Transverse colon (tissue), 3 donors: Measurements from ENCODE around the gene PPIL1.

Experiments used
- POLR2A ChIP-seq: fragments of 450-650 bp; IDR thresholded peaks from one replicate; pipeline ENCODE4 v1.6.1; 2016; ENCODE audit warnings: antibody characterized with exemption, mild to moderate bottlenecking, moderate library complexity
- TF ChIP-seq, protein P1 (sequence below), 5 experiments: fragments of 200-600 bp in 3 of 5; fragments of 450-650 bp in 2 of 5; sonication (generic) in 3 of 5; IDR thresholded peaks; 1 replicate in 2 of 5; 2 replicates in 3 of 5; pipeline ENCODE4 v1.5.1; 2016 to 2017; ENCODE audit warnings: antibody characterized with exemption in 5 of 5, inconsistent platforms in 3 of 5, mild to moderate bottlenecking in 2 of 5, moderate library complexity in 1 of 5

DNA sequence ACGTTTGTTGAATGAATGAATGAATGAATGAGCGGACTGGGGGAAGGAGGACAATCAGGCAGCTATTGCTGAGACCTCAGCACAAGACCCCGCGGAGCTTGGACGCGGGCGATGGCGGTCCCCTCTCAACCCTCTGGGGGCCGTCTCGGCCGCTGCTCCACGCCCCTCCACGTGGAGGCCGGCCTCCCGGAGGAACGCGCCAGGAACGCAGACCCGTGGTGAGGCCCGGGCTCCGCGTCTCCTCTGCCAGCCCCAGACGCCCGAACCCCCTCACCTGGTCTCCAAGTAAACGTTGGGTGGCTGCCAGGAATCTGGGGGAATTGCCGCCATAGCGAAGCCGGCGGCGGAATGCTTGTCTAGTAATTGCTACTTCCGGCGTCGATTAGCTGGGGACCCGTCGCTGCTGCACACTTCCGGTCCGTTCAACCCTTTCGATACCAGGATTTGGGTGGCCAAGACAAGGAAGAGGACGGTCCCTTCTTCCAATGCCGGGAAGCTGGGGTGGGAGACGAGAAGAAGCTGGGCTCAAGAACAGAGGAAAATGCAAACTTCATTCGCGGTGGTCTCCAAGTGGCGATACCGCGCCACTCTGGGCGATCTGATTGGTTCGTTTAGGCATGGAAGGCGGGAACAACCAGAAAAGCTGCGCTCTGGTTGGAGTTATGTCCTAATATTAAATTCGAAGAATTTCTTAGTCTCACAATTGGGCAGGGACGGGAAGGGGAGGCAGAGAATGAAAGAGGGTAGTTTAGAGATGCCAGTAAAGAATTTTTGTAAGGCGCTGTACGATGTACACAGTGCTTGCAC is at the start of gene PPIL1:
- TF ChIP-seq, protein P1, sequence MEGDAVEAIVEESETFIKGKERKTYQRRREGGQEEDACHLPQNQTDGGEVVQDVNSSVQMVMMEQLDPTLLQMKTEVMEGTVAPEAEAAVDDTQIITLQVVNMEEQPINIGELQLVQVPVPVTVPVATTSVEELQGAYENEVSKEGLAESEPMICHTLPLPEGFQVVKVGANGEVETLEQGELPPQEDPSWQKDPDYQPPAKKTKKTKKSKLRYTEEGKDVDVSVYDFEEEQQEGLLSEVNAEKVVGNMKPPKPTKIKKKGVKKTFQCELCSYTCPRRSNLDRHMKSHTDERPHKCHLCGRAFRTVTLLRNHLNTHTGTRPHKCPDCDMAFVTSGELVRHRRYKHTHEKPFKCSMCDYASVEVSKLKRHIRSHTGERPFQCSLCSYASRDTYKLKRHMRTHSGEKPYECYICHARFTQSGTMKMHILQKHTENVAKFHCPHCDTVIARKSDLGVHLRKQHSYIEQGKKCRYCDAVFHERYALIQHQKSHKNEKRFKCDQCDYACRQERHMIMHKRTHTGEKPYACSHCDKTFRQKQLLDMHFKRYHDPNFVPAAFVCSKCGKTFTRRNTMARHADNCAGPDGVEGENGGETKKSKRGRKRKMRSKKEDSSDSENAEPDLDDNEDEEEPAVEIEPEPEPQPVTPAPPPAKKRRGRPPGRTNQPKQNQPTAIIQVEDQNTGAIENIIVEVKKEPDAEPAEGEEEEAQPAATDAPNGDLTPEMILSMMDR (IDR thresholded peaks at IDR 0.05) = peak in 1 of 5 experiments; percentile 19
- TF ChIP-seq POLR2A = peak; percentile 24
